HAP-1 (cell line): ENCODE measurements around the gene ABCC1.
"Not testable (repeated sequence)": the region's sequence is repeated elsewhere in the genome, so short reads cannot be mapped to it uniquely, and the experiment has no call there.

Experiments
- DNase-seq, 2 experiments: peaks; one replicate each; pipeline ENCODE4 v3.0.0-alpha.2; 2016 to 2020; ENCODE audit warnings: low spot score in 2 of 2
- H3K27me3 ChIP-seq: fragments of 250-450 bp; sonication (Bioruptor Pico); 2 replicates; pipeline ENCODE4 v1.5.1; 2020; ENCODE audit warnings: low read depth, mild to moderate bottlenecking, moderate library complexity
- H3K36me3 ChIP-seq: fragments of 250-450 bp; sonication (Bioruptor Pico); replicated peaks from 2 replicates; pipeline ENCODE4 v1.5.1; 2020; ENCODE audit warnings: mild to moderate bottlenecking
- H3K4me1 ChIP-seq: fragments of 250-450 bp; sonication (Bioruptor Pico); 2 replicates; pipeline ENCODE4 v1.5.1; 2020; ENCODE audit warnings: mild to moderate bottlenecking
- H3K4me3 ChIP-seq: fragments of 250-450 bp; sonication (Bioruptor Pico); 2 replicates; pipeline ENCODE4 v1.5.1; 2020; ENCODE audit warnings: mild to moderate bottlenecking, moderate library complexity
- H3K9me3 ChIP-seq: fragments of 250-450 bp; sonication (Bioruptor Pico); 2 replicates; pipeline ENCODE4 v1.5.1; 2020; ENCODE audit warnings: mild to moderate bottlenecking, moderate library complexity
- in situ Hi-C: fragments of 300-500 bp; cut with MboI; formaldehyde crosslinking; loops from 3 replicates; pipeline ENCODE4 v1.14.3; 2020; ENCODE audit warnings: low sequenced_read_pairs, inconsistent platforms, mixed read lengths

The ABCC1 gene

DNA sequence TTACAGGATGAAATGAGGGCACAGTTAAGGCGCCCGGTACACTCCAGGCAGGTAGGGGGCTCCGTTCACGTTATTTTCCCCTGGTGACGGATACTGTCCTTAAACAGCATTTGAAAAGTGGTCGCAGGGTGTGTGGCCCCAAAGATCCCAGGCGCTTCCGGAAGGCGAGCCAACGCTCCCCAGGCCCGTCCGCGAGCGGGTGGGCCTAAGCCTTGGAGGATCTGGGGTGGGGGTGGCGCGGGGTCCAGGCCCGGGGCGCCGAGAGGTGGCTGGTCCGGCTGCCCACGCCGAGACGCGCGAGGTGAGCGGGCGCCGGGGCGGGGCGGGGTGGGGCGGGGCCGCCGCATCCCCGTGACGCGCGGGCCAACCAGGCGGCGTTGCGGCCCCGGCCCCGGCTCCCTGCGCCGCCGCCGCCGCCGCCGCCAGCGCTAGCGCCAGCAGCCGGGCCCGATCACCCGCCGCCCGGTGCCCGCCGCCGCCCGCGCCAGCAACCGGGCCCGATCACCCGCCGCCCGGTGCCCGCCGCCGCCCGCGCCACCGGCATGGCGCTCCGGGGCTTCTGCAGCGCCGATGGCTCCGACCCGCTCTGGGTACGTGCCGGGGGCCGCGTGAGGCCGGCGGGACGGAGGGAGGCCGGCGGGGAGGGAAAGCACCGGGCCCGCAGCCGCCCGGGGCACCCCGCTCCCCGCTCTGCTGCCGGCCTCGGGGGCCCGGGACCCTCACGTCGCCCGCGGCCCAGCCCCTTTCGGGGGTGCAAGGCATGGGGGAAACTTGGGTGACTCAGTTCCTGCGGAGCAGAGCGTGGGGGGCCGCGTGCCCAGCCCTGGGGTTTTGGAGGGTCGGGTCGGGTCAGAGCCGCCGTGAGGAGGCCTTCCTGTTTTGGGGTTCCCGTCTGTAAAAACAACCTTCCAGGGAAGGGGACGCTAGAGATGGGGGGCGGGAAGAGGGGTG, at the start of gene ABCC1:
Gene ABCC1, plus strand, starts transcription at position 407 of the 951 bp plus-strand sequence. Its CDS starts 136 bp downstream, at position 543.
- in situ Hi-C loops: no loop called here
- Histone ChIP-seq H3K9me3 (no peaks in the 10 kb centered on the region), H3K27me3 (no peaks in the 10 kb centered on the region), H3K36me3 (no peaks in the 10 kb centered on the region; the same call in 1 of the 2 replicates), H3K4me3 (peak within 1 kb of the TSS; percentile 65), H3K4me1 (peaks cover 29% of the 10 kb centered on the region)
- DNase-seq: peak; percentile 29 to 58

DNA sequence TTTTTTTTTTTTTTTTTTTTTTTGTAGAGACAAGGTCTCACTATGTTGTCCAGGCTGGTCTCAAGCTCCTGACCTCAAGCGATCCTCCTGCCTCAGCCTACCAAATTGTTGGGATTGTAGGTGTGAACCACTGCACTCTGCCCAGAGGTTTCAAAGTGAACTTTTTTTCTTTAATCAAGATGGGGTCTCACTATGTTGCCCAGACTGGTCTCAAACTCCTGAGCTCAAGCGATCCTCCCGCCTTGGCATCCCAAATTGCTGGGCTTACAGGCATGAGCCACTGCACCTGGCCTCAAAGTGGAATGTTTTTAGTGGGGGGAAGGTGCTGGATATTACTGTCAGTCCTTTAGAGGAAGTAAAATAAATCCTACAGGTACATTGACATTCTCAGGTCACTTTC, 49.1 kb upstream of the ABCC1 start:
- no peaks in the 10 kb centered on the region for H3K9me3 ChIP-seq
- no peak for DNase-seq
- H3K36me3 ChIP-seq: no peaks in the 10 kb centered on the region
- H3K4me1 ChIP-seq: no peaks in the 10 kb centered on the region
- in situ Hi-C loops: no loop called here
- no peaks in the 10 kb centered on the region for H3K27me3 ChIP-seq
- H3K4me3 ChIP-seq: no peak overlapping the region

DNA sequence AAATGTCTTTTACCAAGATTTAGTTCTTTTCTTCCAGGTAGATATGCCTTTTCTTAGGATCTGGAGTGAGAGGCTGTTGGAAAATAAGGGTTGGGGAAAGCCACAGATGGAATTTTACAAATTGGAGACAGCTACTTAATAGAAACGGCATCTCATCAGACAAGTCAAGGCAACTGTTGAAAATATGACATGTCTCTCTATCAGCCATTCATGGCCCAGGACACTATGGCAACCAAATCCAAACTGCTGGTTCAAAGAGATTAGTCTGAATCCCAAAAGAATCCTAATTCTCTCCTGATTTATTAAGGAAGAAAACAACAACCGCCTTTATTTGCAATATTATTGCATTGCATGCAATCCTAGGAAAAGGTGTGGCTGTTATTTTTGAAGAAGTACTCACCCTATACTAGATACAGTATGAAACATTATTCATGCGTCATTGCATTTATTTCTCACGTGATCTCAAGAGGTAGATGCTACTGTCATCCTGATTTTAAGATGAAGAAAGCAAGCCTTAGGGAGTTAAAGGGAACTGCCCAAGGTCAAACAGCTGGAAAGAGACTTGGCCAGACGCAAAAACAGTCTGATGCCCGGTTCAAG, 48.4 kb upstream of the ABCC1 start:
- Histone ChIP-seq H3K4me1 (no peaks in the 10 kb centered on the region), H3K36me3 (no peaks in the 10 kb centered on the region), H3K9me3 (no peaks in the 10 kb centered on the region), H3K27me3 (no peaks in the 10 kb centered on the region), H3K4me3 (no peak overlapping the region)
- DNase-seq: no peak
- in situ Hi-C loops: no loop called here

DNA sequence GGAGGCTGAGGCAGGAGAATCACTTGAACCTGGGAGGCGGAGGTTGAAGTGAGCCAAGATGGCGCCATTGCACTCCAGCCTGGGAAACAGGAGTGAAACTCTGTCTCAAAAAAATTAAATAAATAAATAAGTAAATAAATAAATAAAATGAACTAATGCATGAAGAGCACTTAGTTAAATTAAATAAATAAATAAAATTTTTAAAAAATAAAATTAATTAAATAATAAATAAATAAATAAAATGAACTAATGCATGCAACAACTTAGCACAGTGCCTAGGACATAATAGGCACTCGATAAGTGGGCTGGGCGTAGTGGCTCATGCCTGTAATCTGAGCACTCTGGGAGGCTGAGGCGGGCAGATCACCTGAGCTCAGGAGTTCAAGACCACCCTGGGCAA, 45.5 kb upstream of the ABCC1 start:
- Histone ChIP-seq H3K9me3 (no peaks in the 10 kb centered on the region), H3K27me3 (no peaks in the 10 kb centered on the region), H3K36me3 (no peaks in the 10 kb centered on the region), H3K4me3 (no peak overlapping the region), H3K4me1 (no peaks in the 10 kb centered on the region)
- in situ Hi-C loops: no loop called here
- DNase-seq: no peak

DNA sequence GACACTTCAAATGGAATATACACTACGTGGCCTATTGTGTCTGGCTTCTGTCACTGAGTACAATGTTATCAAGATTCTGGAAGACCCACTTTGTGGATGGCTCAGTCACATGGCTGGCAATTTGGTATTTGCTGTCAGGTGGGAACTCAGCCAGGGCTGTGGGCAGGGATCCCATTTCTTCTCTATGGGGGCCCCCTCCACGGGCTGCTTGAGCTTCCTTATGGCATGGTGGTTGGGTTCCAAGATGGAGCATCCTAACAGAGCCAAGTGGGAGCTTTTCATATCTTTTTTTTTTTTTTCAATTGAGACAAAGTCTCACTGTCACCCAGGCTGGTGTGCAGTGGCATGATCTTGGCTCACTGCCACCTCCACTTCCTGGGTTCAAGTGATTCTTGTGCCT, 43.0 kb upstream of the ABCC1 start:
- Histone ChIP-seq H3K9me3 (no peaks in the 10 kb centered on the region), H3K4me1 (no peaks in the 10 kb centered on the region), H3K4me3 (no peak overlapping the region), H3K36me3 (no peaks in the 10 kb centered on the region), H3K27me3 (no peaks in the 10 kb centered on the region)
- in situ Hi-C loops: no loop called here
- no peak for DNase-seq

DNA sequence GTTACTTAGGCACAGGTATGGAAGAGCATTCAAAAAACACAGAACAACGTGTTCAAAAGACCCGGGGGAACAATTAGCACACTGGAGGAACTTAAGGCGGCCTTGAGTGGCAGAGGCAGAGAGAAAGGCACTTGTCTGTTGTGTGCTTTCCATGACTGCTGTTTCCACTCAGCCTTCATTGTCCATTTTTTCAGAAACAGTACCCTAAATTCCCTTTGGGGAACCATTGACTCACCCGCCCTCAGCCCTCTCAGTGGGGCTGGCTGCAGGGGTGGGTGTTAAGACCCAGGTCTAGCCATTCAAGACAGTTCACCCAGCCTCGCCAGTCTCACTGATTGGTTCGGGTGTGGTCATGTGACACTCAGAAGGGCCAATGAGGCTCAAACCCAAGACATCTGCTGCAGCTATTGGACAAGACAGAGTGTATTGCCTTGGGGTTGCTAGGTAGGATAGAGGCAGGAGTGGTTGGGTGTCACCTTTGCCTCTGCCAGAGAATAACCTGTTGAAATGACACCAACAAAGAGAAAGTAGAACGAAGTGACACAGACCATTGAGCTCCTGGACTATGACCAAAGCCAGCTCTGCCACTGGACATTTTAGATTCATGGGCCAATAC, 41.4 kb upstream of the ABCC1 start:
- Histone ChIP-seq H3K9me3 (no peaks in the 10 kb centered on the region), H3K4me1 (no peaks in the 10 kb centered on the region), H3K27me3 (no peaks in the 10 kb centered on the region), H3K4me3 (no peak overlapping the region), H3K36me3 (no peaks in the 10 kb centered on the region)
- in situ Hi-C loops: no loop called here
- peak; percentile 19 to 62 for DNase-seq

DNA sequence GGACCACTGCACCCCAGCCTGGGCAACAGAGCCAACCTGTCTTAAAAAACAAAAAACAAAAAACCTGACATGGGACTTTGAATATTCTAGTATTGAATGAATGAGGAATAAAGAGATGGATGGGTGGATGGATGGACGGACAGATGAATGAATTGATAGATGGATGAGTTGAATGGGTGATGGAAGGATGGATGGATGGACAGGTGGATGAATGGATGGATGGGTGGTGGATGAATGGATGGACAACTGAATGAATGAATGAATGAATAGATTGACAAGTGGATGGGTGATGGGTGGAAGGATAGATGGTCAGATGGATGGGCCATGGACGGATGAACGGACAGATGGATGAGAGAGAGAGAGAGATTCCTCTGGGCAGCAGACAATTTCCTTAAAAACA, 38.2 kb upstream of the ABCC1 start:
- no peaks in the 10 kb centered on the region for H3K4me1 ChIP-seq

DNA sequence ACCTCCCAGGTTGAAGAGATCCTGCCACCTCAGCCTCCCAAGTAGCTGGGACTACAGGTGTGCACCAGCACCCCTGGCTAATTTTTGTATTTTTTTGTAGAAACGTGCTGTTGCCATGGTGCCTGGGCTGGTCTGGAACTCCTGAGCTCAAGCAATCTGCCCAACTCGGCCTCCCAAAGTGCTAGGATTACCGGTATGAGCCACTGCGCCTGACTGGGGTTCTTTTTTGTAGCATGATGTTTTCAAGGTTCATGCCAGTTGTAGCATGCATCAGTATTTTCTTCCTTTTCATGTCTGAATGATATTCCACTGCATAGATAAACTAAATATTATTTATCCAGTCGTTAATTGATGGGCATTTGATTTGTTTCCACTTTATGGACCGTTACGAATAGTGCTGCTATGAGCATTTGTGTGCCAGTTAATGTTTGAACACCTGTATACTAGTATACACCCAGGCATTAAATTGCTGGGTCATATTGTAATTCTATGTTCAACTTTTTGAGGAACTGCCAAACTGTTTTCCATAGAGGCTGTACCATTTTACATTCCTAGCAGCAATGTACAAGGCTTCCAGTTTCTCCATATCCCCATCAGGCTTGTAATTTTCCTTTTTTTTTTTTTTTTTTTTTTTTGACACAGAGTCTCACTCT, 36.2 kb upstream of the ABCC1 start:
- no peaks in the 10 kb centered on the region for H3K4me1 ChIP-seq
- no peak overlapping the region for H3K4me3 ChIP-seq
- no peak for DNase-seq
- in situ Hi-C loops: no loop called here
- H3K36me3 ChIP-seq: no peaks in the 10 kb centered on the region
- H3K27me3 ChIP-seq: no peaks in the 10 kb centered on the region
- H3K9me3 ChIP-seq: no peaks in the 10 kb centered on the region

More for the DNA sequence above, 38.2 kb upstream of the ABCC1 start:
- no peaks in the 10 kb centered on the region for H3K36me3 ChIP-seq
- H3K9me3 ChIP-seq: no peaks in the 10 kb centered on the region
- DNase-seq: no peak
- in situ Hi-C loops: no loop called here
- H3K4me3 ChIP-seq: no peak overlapping the region
- H3K27me3 ChIP-seq: no peaks in the 10 kb centered on the region

DNA sequence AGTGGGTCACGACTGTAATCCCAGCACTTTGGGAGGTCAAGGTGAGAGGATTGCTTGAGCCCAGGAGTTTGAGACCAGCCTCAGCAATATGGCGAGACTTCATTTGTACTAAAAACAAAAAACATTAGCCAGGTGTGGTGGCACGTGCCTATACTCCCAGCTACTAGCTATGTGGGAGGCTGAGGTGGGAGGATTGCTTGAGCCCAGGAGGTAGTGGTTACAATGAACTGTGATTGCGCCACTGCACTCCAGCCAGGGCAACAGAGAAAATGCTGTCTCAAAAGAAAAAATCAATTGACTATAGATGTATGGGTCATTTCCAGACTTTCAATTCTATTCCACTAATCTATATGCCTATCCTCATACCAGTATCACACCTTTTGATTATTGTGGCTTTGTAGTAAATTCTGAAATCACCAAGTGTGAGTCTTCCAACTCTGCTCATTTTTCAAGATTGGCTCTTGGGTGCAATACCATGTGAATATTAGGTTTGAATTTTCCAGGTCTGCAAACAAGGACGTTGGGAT, 33.8 kb upstream of the ABCC1 start:
- no peak overlapping the region for H3K4me3 ChIP-seq
- DNase-seq: no peak
- H3K9me3 ChIP-seq: no peaks in the 10 kb centered on the region
- in situ Hi-C loops: no loop called here
- H3K36me3 ChIP-seq: no peaks in the 10 kb centered on the region
- no peaks in the 10 kb centered on the region for H3K4me1 ChIP-seq
- H3K27me3 ChIP-seq: no peaks in the 10 kb centered on the region

DNA sequence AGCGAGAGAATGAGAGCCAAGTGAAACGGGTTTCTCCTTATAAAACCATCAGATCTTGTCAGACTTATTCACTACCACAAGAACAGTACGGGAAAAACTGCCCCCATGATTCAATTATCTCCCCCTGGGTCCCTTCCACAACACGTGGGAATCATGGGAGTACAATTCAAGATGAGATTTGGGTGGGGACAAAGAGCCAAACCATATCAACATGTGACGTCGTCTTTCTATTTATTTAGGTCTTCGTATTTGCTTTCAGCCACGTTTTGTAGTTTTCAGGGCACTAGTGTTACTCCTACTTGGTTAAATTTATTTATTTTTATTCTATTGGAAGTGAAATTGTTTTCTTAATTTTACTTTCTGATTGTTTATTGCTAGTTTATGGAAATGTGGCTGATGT, 33.1 kb upstream of the ABCC1 start:
- H3K36me3 ChIP-seq: no peaks in the 10 kb centered on the region
- H3K27me3 ChIP-seq: no peaks in the 10 kb centered on the region
- H3K9me3 ChIP-seq: no peaks in the 10 kb centered on the region
- no peaks in the 10 kb centered on the region for H3K4me1 ChIP-seq
- no peak for DNase-seq
- H3K4me3 ChIP-seq: no peak overlapping the region
- in situ Hi-C loops: no loop called here

DNA sequence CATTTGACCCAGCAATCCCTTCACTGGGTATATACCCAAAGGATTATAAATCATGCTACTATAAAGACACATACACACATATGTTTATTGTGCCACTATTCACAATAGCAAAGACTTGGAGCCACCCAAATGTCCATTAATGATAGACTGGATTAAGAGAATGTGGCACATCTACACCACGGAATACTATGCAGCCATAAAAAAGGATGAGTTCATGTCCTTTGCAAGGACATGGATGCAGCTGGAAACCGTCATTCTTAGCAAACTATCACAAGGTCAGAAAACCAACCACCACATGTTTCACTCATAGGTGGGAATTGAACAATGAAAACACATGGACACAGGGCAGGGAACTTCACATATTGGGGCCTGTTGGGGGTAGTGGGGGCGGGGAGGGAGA, 31.1 kb upstream of the ABCC1 start:
- H3K4me3 ChIP-seq, DNase-seq, H3K36me3 ChIP-seq, H3K4me1 ChIP-seq, in situ Hi-C loops, H3K27me3 ChIP-seq, H3K9me3 ChIP-seq: not testable (repeated sequence)

DNA sequence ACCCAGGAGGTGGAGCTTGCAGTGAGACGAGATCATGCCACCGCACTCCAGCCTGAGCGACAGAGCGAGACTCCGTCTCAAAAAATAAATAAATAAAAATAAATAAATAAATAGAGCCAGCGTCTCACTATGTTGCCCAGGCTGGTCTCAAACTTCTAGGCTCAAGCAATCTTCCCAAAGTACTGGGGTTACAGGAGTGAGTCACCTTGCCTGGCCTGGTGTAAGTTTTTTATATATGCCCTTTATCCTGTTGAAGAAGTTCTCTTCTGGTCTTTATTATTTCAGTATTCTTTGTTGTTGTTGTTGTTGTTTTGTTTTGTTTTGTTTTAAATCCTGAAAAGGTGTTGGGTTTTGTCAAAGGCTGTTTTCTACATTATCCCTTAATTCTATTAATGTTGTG, 30.1 kb upstream of the ABCC1 start:
- no peaks in the 10 kb centered on the region for H3K36me3 ChIP-seq
- in situ Hi-C loops: no loop called here
- H3K27me3 ChIP-seq: no peaks in the 10 kb centered on the region
- no peak overlapping the region for H3K4me3 ChIP-seq
- no peaks in the 10 kb centered on the region for H3K9me3 ChIP-seq
- H3K4me1 ChIP-seq: no peaks in the 10 kb centered on the region
- no peak for DNase-seq

DNA sequence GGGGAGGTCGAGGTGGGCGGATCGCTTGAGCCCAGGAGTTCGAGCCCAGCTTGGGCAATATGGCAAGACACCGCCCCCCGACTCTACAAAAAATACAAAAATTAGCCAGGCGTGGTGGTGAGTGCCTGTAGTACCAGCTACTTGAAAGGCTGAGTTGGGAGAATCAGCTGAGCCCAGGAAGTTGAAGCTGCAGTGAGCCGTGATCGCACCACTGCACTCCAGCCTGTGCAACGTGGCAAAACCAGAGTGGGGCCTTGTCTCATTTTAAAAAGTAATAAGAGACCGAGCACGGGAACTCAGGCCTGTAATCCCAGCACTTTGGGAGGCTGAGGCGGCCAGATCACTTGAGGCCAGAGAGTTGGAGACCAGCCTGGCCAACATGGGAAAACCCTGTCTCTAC, 24.4 kb upstream of the ABCC1 start:
- in situ Hi-C loops: no loop called here
- H3K4me3 ChIP-seq: no peak overlapping the region
- H3K4me1 ChIP-seq: no peaks in the 10 kb centered on the region
- no peaks in the 10 kb centered on the region for H3K9me3 ChIP-seq
- no peaks in the 10 kb centered on the region for H3K27me3 ChIP-seq
- DNase-seq: no peak
- no peaks in the 10 kb centered on the region for H3K36me3 ChIP-seq
